ENCODE results near the gene ANKLE1.
A peak's percentile ranks its signal among the peaks of the same experiment; 100 is the strongest.
"Not testable (repeated sequence)": the region's sequence is repeated elsewhere in the genome, so short reads cannot be mapped to it uniquely, and the experiment has no call there.

Gene ANKLE1

DNA sequence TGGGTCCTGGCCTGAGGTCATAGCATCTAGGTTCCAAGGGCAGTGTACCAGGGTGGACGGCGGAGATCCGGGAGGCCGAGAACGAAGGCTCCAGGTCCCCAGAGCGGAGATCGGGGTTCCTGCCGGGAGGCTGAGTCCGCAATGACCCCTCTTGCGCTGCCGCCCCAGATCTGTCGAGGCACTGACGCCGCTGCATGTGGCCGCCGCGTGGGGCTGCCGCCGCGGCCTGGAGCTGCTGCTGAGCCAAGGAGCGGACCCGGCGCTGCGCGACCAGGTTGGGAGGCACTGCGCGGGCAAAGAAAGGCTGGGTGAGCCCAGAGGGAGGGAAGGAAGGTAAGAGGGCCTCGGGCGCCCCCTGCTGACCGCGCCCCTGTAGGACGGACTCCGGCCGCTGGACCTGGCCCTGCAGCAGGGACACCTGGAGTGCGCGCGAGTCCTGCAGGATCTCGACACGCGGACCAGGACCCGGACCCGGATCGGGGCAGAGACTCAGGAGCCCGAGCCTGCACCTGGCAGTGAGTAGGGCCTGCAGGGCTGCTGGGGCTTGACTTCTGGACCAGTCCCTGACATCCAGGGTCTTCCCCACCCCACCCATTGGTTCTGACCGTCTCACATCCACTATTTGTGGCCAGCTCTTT lies 906 bp downstream of the ANKLE1 start:
- DNase-seq (ENCODE audit: low read depth), result peak; percentile 59

DNA sequence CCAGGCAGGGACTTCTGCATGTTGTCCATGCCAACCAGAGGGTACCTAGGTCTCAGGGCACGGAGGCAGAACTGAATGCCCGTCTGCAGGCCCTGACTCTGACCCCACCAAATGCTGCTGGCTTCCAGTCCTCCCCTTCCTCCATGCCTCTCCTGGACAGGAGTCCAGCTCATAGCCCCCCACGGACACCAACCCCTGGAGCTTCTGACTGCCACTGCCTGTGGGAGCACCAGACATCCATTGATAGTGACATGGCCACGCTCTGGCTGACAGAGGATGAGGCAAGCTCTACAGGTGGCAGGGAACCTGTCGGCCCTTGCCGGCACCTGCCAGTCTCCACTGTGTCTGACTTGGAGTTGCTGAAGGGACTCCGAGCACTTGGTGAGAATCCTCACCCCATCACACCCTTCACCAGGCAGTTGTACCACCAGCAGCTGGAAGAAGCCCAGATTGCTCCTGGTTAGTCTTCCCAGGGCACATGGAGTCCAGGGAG lies 1.8 kb downstream of the ANKLE1 start:
- no peak for DNase-seq (ENCODE audit: low read depth)

DNA sequence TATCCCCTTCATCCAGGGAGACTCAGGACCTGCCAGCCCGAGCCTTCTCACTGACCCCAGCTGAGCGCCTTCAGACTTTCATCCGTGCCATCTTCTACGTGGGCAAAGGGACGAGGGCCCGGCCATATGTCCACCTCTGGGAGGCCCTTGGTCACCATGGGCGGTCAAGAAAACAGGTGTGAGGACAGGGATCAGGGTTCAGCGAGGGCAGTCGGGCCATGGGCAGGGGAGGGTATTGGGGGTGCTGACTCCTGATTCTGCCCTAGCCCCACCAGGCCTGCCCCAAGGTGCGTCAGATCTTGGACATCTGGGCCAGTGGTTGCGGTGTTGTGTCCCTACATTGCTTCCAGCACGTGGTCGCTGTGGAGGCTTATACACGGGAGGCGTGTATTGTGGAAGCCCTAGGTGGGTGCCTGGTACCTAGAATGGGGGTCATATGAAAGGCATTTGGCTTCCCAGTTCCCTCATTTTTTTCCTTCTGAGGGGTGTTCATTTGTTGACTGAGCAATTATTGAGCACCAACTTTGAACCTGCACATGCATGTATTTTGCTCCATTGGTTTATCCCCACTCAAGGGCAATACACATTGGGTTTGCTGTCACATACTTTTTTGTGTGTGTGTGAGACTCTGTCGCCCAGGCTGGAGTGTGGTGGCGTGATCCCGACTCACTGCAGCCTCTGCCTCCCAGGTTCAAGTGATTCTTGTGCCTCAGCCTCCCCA lies 3.9 kb downstream of the ANKLE1 start:
- DNase-seq (ENCODE audit: low read depth), result no peak

DNA sequence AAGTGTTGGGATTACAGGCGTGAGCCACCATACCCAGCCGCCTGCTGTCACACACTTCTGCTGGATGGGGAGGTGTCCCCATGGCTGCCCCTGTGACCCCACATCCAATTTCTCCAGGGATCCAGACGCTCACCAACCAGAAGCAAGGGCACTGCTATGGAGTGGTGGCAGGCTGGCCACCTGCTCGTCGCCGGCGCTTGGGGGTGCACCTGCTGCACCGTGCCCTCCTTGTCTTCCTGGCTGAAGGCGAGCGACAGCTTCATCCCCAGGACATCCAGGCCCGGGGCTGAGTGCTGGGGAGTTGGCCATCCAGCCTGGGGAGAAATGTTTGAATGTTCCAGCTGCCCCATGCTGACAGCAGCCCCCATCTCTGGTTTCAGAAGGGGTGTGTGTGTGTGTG lies 4.6 kb downstream of the ANKLE1 start:
- DNase-seq (ENCODE audit: low read depth), result no peak

DNA sequence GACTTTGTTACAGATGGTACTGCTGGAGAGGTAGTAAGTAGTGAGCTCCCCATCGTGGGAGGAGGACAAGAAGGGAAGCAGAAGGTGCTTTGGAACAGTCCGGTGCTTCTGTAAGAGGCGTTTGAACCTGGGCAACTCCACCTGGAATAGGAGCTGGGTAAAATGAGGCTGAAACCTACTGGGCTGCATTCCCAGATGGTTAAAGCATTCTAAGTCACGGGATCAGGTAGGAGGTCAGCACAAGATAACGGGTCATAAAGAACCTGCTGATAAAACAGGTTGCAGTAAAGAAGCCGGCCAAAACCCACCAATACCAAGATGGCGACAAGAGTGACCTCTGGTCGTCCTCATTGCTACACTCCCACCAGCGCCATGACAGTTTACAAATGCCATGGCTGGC lies 5.1 kb downstream of the ANKLE1 start:
- DNase-seq (ENCODE audit: low read depth), result no peak

DNA sequence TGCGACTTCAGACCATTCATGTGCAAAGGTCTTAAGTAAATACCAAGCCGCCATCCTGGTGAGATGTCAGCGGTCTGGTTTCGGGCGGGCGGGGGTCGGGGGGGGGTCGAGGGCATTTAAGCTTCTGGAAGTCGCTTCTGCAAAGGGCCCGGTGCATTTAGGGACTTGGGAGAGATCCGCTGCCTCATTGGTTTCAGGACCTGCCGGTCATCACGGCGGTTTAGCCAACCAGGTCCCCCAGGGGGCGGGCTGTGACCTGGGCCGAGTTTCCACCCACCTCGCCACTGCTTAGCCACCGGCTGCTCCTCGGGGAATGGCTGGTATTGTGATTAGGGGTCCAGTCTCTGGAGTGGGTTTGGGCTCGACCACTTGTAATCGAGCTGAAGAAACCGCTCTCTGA lies 7.8 kb downstream of the ANKLE1 start:
- DNase-seq (ENCODE audit: low read depth), result no peak

DNA sequence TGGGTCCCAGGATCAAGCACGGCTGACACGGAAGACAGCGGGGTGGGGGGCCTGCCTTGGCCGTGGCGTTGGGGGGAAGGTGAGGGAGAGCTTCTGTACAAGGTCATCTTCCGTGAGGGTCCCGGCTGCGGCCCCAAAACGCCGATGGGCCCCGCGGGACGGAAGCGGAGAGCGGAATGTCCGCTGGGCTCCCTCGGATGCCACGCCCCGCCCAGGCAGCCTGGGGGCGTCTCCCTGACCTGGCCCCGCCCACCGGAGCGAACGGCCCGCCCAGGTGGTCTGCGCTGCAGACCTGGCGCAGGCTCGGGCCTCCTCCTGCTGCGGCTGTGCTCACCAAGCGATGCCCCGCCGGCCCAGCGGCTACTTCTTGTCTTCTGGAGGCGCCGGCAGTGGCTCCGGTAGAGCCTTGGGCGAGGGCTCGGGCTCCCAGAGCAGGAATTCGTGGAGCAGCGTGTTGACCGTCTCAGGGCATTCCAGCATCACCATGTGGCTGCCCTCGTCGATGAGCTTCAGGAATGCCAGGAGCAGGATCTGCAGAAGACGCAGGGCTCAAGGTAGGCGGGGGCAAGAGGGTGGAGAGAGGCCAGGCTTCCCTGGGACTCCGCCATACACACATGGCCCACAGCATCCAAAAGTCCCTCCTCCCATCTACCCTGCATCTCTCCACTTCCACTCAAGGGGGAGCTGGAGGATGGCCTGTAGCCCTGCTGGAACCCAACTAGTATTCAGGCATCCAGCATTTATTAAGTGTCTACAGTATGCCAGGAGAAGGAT lies 10.8 kb downstream of the ANKLE1 start:
- DNase-seq (ENCODE audit: low read depth), result peak; percentile 65

DNA sequence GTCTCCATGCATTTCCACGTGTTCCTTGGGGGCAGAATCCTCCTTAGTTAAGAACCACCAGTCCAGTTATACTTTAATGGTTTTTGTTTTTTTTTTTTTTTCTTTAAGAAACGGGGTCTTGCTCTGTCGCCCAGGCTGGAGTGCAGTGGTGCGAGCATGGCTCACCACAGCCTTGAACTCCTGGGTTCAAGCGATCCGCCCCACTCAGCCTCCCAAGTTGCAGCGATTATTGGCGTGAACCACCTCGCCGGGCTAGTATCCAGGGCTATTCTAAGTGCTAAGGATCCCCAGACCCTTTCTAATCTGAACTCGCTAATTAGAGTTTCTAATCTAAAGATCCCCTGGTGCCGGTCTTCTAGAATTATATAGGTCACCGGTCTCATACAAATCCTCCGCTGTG lies 11.9 kb downstream of the ANKLE1 start:
- no peak for DNase-seq (ENCODE audit: low read depth)

DNA sequence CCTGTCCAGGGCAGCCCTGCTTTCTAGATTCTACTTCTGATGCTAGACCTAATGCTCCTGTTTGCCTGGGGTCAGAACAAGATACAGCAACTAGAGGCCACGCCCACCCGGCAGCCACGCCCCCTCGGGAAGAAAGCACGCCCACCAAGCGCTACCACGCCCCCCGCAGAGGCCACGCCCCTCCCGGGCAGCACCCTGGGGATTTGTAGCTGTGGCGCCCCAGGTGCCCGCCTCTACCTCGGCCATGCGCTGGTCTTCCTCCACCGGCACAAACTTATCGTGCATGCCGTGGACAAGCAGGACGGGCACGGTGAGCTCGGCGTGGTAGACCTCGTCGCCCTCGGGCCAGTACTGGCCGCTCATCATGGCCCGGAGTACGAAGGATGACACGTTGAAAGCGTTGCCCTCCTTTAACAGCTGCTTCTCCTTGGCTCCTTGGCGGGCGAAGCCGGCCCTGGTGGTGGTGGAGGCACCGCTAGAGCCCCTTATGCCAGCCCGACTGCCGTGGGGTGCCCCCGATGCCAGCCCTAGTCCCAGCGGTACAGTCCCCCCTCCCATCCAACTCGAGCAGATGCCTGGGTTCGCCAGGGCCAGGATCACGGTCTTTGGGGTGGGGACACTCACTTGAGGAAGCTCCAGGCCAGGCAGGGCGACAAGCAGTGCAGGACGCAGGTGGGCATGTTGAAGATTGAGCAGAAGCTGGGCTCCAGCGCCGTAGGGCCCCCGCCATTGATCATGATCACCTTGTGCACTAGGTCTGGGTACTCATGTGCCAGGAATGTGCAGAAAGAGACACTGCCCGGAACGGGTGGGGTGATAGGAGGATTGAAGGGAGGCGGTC lies 12.6 kb downstream of the ANKLE1 start:
- no peak for DNase-seq (ENCODE audit: low read depth)

DNA sequence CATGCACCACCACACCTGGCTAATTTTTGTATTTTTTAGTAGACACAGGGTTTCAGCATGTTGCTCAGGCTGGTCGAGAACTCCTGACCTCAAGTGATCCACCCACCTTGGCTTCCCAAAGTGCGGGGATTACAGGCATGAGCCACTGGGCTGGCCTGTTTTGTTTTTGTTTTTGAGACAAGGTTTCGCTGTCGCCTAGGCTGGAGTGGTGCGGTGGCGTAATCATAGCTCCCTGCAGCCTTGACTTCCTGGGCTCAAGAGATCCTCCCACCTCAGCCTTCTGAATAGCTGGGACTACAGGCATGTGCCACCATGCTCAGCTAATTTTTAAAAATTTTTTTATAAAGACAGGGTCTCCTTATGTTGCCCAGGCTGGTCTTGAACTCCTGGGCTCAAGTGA lies 13.8 kb downstream of the ANKLE1 start:
- DNase-seq (ENCODE audit: low read depth), result not testable (repeated sequence)

DNA sequence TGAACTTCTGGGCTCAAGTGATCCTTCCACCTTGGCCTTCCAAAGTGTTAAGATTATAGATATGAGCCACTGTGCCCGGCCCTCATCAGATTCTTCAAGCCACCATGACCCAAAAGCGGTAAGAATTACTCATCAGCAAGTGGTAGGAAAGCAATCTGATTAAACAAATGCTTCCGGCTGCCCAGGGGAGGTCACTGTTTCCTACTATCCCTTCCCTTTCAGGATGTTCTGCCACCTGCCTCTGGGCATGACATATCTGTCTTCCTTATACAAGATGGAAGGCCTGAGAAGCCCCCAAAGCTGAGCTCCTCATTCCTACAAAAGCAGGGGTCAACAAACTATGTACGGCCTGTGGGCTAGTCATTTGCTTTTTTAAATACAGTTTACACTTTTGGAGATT lies 14.6 kb downstream of the ANKLE1 start:
- DNase-seq (ENCODE audit: low read depth), result no peak

DNA sequence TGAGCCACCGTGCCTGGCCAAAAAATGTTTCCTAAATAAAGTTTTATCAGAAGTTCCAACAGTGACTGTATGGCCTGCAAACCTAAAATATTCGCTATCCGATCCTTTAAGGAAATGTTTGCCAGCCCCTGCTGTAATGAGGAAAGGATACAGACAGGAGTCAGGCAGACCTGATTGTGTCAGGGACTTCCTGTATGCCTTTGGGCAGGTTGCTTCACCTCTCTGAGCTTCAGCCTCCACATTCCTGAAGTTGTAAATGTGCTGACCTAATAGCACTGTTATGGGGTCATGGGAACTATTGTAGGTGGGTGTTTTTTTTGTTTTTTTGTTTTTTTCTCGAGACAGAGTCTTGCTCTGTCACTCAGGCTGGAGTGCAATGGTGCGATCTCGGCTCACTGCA lies 15.3 kb downstream of the ANKLE1 start:
- no peak for DNase-seq (ENCODE audit: low read depth)

DNA sequence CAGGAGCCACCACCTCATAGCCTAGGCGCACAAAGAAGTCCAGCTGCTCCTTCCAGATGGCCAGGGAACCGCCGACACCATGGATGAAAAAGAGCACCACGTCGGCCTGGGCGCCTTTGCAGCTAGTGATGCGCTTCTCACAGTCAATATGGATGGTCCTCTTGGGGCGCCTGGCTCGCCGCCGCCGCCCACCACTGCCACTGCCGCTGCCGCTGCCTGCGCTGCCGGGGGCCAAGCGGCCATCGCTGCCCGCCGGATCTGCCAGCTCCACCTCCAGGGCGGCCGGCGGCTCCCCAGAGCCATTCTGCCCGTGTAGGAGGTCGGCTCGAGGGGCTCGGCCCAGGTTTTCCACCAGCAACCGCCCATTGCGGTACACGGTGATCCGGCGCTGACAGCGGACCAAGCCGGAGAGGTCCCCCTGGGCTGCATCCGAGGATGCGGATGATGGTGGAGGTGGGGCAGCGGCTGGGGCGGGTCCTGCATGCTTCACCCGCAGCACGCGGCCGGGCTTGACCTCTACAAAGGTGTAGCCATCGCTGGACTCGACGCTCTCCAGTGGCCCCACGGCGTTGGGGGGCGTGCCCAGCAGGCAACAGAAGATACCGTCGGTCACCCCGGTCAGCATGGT lies 19.4 kb downstream of the ANKLE1 start:
- no peak for DNase-seq (ENCODE audit: low read depth)

DNA sequence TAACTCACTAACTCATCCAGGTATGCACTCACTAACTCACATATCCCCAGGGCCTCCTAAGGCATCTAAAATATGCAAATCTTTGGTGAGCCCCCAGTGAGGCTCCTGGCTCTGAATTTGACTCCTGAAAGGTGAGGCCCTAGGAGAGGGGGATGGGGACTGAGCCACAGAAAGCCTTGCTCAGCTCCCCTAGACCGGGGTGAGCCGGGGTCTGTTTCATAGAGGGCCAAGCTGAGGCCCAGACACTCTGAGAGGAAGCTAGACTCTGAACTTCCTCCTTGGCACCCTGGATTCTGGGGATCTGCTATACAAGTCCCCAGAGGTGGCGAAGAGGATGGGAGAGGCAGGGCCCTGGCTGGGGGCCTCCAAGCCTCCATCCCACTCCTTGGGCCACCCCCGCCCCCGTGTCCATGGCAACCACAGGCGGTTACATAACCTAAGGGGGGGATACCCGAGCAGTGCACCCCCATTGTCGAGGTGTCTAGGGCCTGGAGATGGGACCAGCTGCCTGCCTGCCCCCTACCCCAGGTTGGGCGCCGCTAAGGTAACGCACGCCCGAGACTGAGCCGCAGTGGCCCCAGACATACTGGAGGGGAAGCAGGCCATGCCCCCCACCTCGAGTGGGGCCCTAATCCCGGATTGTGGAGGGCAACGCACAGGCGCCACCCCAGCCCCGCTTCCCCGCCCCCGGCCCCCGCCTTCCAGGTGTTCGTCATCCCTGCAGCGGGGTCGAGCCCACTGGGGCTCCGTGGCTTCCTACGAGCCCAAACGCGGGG lies 20.9 kb downstream of the ANKLE1 start:
- DNase-seq (ENCODE audit: low read depth), result no peak

DNA sequence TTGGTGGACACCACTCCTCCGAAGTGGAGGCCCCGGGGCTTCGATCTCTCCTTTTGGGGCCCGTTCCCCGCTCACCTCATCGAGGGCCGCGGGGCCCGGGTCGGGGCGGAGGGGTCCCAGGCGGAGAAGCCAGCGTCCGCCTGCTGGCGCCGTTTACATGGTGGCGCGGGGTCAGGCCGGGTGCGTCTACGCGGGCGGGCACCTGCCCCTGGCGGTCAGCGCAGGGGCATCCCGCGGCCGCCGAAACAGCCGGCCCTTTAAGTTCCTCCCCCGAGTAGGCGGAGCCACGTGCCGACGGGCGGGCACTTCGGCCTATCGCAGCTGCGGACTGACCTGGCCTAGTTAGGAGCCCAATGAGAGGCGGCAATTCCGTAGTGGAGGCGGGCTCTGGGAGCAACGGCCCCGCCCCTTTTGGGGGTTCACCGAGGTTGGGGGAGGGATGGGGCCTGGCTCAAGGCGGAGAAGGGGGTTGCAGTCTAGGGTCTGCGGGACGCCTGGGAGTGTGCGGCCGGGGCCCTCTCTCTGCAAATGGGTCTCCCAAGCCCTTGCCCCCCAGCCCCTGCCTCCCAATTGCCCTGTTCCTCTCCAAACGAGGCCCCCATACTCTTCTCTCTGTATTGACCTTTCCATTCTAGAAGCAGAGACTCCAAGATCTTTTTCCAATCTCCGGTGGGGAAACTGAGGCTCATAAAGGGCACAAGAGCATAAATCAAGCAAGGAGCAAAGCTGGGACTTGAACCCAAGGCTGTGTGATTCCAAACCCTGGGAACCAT lies 21.7 kb downstream of the ANKLE1 start, which contains the start of gene ABHD8:
ABHD8 (minus strand) TSS at position 259 of the 773 bp plus-strand sequence. CDS start 1,809 bp downstream, outside the sequence.
- peak; percentile 81 for DNase-seq (ENCODE audit: low read depth)

DNA sequence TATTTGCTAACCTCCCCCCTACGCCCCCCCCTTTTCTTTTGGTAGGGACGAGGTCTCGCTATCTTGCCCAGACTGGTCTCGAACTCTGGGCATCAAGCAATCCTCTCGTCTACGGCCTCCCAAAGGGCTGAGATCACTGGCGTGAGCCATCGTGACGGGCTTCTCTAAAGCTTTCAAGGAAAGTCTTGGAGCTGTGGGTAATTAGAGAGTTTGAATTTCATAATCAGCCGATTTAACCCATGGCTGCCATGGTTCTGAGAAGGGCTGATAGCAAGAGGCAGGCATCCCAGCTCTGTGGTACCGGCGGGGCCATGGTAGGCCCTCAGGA lies 22.2 kb downstream of the ANKLE1 start:
- no peak for DNase-seq (ENCODE audit: low read depth)

DNA sequence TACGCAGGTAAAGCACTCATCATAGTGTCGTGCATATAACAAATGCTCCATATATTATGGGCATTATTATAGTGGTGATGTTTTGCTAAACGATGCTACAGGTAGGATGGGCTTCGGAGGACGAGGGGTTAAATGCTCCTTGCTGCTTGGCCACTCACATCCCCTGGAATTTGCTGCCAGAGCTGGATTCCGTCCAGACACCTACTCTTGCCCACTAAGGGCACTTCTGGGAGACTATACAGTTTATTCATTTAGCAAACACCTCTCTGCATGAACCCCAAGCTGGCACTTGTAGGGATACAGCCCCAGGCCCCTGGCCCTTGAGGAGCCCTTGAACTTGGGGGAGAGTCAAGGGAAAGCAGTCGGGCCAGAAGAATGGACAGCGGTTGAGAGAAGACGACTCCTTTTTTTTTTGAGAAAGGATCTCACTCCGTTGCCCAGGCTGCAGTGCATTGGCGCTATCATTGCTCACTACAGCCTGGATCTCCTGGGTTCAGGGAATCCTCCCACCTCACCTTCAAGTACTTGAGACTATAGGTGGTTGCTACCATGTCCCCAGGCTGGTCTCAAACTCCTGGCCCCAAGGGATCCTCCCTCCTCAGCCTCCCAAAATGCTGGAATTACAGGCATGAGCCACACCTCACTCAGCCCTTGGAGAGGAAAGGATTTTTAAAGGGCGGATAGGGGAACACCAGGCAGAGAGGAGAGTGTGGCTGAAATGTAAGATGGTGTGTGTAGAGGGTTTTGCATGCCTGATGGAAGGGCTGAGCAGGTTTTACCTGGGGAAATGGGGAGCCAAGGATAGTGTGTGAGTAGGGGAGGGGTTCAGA lies 22.9 kb downstream of the ANKLE1 start:
- no peak for DNase-seq (ENCODE audit: low read depth)

DNA sequence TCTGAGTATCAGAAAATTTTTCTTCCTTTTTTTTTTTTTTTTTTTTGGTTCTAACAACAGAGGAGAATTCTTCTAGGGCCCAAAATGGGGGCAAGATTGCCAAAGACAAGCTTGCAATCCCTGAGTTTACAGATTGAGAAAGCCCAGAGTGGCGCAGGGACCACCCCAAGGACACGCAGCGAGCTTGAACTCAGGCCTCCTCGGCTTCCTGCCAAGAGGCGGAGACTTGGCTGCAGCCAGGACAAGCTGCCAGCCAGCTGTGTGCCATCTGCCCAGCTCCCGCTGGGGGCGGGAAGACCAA lies 23.5 kb downstream of the ANKLE1 start:
- no peak for DNase-seq (ENCODE audit: low read depth)

DNA sequence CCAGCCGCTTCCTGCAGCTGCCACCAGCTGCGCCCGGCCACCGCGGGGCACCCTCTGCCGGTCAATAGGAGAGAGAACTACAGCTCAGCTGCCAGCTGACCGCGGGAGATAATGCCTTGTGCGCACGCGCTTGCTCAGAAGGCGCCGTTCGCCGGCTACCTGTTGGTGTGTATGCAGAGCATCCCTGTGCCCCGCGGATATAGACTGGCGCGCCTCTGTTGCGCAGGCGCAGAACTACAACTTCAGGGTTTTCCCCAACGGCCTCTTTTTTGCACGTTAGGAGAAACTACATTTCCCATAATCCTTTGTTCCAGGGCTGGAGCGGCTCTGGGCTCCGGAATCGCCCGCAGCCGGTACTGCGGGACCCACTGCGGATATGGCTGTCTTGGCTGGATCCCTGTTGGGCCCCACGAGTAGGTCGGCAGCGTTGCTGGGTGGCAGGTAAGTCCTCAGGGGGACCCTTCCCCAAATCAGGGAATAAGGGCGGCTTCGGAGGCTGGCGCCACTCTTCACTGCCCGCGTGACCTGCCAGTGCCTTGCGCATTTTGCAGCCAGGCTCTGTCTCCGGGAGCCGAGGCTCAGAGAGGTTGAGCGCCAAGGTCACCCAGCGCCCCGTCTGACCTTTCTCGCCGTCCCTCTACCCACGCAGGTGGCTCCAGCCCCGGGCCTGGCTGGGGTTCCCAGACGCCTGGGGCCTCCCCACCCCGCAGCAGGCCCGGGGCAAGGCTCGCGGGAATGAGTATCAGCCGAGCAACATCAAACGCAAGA lies 24.0 kb downstream of the ANKLE1 start, which contains the start of gene MRPL34:
MRPL34 (plus strand) TSS at position 356 of the 768 bp plus-strand sequence; CDS start at position 377, 21 bp downstream.
- DNase-seq (ENCODE audit: low read depth), result peak; percentile 87
